GM19328 (cell line): ENCODE measurements around the gene PCSK2.

ENCODE experiments used
- ATAC-seq: cut with Tn5 transposase; IDR thresholded peaks from one replicate; pipeline ENCODE4 v1.9.1; 2021; ENCODE audit warnings: mild to moderate bottlenecking, moderate library complexity; ENCODE audit not compliant: unreplicated experiment

The PCSK2 gene

GRCh38 chr20:17248224-17248623 lies 21.4 kb downstream of the PCSK2 start:
- ATAC-seq, result no peak

GRCh38 chr20:17262786-17263185 lies 35.9 kb downstream of the PCSK2 start:
- no peak for ATAC-seq

GRCh38 chr20:17273717-17274116 lies 46.9 kb downstream of the PCSK2 start:
- no peak for ATAC-seq

GRCh38 chr20:17276101-17276500 lies 49.3 kb downstream of the PCSK2 start:
- no peak for ATAC-seq

GRCh38 chr20:17281478-17281877 lies 54.6 kb downstream of the PCSK2 start:
- no peak for ATAC-seq

- no peak for ATAC-seq
Measured at GRCh38 chr20:17282501-17282900, 55.7 kb downstream of the PCSK2 start.

GRCh38 chr20:17287503-17287902 lies 60.7 kb downstream of the PCSK2 start:
- ATAC-seq, result no peak

- ATAC-seq, result no peak
Measured at GRCh38 chr20:17287998-17288397, 61.2 kb downstream of the PCSK2 start.

- ATAC-seq, result no peak
Measured at GRCh38 chr20:17295151-17295726, 68.4 kb downstream of the PCSK2 start.

GRCh38 chr20:17295991-17296390 lies 69.2 kb downstream of the PCSK2 start:
- ATAC-seq, result no peak

- no peak for ATAC-seq
Measured at GRCh38 chr20:17298171-17298570, 71.3 kb downstream of the PCSK2 start.

GRCh38 chr20:17298751-17299150 lies 71.9 kb downstream of the PCSK2 start:
- ATAC-seq, result no peak

GRCh38 chr20:17300113-17300512 lies 73.3 kb downstream of the PCSK2 start:
- no peak for ATAC-seq

- ATAC-seq, result no peak
Measured at GRCh38 chr20:17304774-17305173, 77.9 kb downstream of the PCSK2 start.

GRCh38 chr20:17306427-17306826 lies 79.6 kb downstream of the PCSK2 start:
- no peak for ATAC-seq

GRCh38 chr20:17314264-17314663 lies 87.4 kb downstream of the PCSK2 start:
- no peak for ATAC-seq

GRCh38 chr20:17315407-17316231 lies 88.8 kb downstream of the PCSK2 start:
- ATAC-seq, result no peak

- no peak for ATAC-seq
Measured at GRCh38 chr20:17316316-17317038, 89.6 kb downstream of the PCSK2 start.

- ATAC-seq, result no peak
Measured at GRCh38 chr20:17317341-17317740, 90.5 kb downstream of the PCSK2 start.

- ATAC-seq, result no peak
Measured at GRCh38 chr20:17320456-17320855, 93.6 kb downstream of the PCSK2 start.

- no peak for ATAC-seq
Measured at GRCh38 chr20:17326096-17326495, 99.3 kb downstream of the PCSK2 start.
